ENCODE data around the gene ANAPC10.
A peak's percentile ranks its signal among the peaks of the same experiment; 100 is the strongest.

ANAPC10 gene

DNA sequence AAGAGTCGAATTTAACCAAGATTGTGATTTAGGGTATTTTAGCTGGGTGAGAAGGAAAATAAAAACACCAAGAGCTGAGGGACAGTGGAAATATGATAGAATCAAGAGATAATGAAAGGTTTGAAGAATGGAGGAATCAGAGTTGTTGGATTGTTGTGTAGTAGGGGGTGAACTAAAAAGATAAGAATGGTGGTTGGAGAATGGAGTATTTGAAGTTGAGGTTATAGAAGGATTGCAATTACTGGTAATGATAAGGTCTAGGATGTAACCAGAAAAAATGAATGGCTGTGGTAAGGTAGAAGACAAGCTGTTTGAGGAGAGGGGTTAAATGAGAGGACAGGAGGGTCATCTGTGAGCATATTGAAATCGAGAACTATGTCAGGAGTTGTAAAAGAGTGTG, 4.6 kb upstream of the ANAPC10 start:
- TF ChIP-seq, protein P1, sequence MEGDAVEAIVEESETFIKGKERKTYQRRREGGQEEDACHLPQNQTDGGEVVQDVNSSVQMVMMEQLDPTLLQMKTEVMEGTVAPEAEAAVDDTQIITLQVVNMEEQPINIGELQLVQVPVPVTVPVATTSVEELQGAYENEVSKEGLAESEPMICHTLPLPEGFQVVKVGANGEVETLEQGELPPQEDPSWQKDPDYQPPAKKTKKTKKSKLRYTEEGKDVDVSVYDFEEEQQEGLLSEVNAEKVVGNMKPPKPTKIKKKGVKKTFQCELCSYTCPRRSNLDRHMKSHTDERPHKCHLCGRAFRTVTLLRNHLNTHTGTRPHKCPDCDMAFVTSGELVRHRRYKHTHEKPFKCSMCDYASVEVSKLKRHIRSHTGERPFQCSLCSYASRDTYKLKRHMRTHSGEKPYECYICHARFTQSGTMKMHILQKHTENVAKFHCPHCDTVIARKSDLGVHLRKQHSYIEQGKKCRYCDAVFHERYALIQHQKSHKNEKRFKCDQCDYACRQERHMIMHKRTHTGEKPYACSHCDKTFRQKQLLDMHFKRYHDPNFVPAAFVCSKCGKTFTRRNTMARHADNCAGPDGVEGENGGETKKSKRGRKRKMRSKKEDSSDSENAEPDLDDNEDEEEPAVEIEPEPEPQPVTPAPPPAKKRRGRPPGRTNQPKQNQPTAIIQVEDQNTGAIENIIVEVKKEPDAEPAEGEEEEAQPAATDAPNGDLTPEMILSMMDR (IDR thresholded peaks at IDR 0.05) = no peak
- Histone ChIP-seq H3K27ac (no peak overlapping the region), H3K79me2 (peaks cover 8% of the 10 kb centered on the region), H3K36me3 (ENCODE audit: control insufficient read depth, insufficient read depth, low read length) (no peaks in the 10 kb centered on the region), H3K27me3 (ENCODE audit: control insufficient read depth, insufficient read depth, low read length) (no peaks in the 10 kb centered on the region), H3K4me2 (ENCODE audit: low read length) (no peak overlapping the region), H3K9ac (no peak overlapping the region), H3K4me3 (ENCODE audit: low read depth, low read length) (no peak overlapping the region), H3K4me1 (no peaks in the 10 kb centered on the region), H2AFZ (no peak overlapping the region), H3K9me3 (ENCODE audit: control insufficient read depth, low read length) (no peaks in the 10 kb centered on the region)

DNA sequence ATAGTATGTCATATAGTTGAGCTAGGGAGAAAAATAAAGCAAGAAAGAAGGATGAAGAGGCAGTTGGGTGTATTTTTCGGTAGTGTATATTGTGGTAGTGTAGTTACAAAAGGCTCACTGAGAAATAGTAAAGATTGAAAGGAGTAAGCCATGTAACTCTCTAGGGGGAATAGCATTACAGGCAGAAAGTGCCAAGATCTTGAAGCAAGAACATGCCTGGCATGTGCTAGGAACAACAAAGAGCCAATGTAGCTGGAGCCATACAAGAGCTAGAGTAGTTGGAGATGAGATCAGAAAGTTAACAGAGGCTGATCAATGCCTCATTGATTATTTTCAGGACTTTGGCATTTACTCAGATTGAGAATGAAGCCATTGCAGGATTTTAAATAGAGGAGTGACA, 3.1 kb upstream of the ANAPC10 start:
- no peak overlapping the region for H3K4me3 ChIP-seq (ENCODE audit: low read depth, low read length)
- no peaks in the 10 kb centered on the region for H3K27me3 ChIP-seq (ENCODE audit: control insufficient read depth, insufficient read depth, low read length)
- H2AFZ ChIP-seq = no peak overlapping the region
- no peaks in the 10 kb centered on the region for H3K36me3 ChIP-seq (ENCODE audit: control insufficient read depth, insufficient read depth, low read length)
- H3K4me2 ChIP-seq (ENCODE audit: low read length) = no peak overlapping the region
- no peaks in the 10 kb centered on the region for H3K9me3 ChIP-seq (ENCODE audit: control insufficient read depth, low read length)
- H3K9ac ChIP-seq = no peak overlapping the region
- TF ChIP-seq, protein P1 (IDR thresholded peaks at IDR 0.05) = no peak
- H3K27ac ChIP-seq = no peak overlapping the region
- H3K79me2 ChIP-seq = peaks cover 11% of the 10 kb centered on the region
- no peaks in the 10 kb centered on the region for H3K4me1 ChIP-seq

GRCh38 chr4:145099653-145100052, 1.7 kb upstream of the ANAPC10 start:
- no peak overlapping the region for H3K9ac ChIP-seq
- H3K9me3 ChIP-seq (ENCODE audit: control insufficient read depth, low read length) = no peaks in the 10 kb centered on the region
- H3K4me3 ChIP-seq (ENCODE audit: low read depth, low read length) = peak overlapping the region; percentile 68
- H3K4me1 ChIP-seq = no peaks in the 10 kb centered on the region
- H2AFZ ChIP-seq = no peak overlapping the region
- TF ChIP-seq, protein P1 (IDR thresholded peaks at IDR 0.05) = no peak
- H3K4me2 ChIP-seq (ENCODE audit: low read length) = peak overlapping the region; percentile 93
- H3K36me3 ChIP-seq (ENCODE audit: control insufficient read depth, insufficient read depth, low read length) = no peaks in the 10 kb centered on the region
- peaks cover 11% of the 10 kb centered on the region for H3K79me2 ChIP-seq
- no peaks in the 10 kb centered on the region for H3K27me3 ChIP-seq (ENCODE audit: control insufficient read depth, insufficient read depth, low read length)
- no peak overlapping the region for H3K27ac ChIP-seq

DNA sequence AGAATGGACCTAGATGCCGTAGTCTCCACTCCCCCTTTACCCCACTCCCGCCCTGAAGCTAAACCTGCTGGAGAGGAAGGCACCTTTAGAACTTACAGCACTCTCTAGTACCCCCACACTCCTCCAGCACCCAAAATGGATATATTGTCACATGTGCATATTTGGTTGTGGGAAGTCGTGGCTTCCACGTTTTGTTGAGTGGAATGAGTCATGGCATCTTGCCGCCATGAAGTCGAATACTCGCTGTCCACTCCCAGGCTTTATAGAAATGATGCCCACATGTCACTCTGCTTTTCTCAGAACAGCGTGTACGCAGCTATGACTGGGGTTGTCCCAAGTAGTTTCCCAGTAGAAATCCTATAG, 660 bp upstream of the ANAPC10 start:
- peak overlapping the region; percentile 93 for H3K4me2 ChIP-seq (ENCODE audit: low read length)
- peak overlapping the region; percentile 76 for H3K9ac ChIP-seq
- peak overlapping the region; percentile 84 for H3K27ac ChIP-seq
- H3K27me3 ChIP-seq (ENCODE audit: control insufficient read depth, insufficient read depth, low read length) = no peaks in the 10 kb centered on the region
- peaks cover 11% of the 10 kb centered on the region for H3K79me2 ChIP-seq
- H3K36me3 ChIP-seq (ENCODE audit: control insufficient read depth, insufficient read depth, low read length) = no peaks in the 10 kb centered on the region
- H2AFZ ChIP-seq = peak overlapping the region; percentile 95
- no peaks in the 10 kb centered on the region for H3K4me1 ChIP-seq
- TF ChIP-seq, protein P1 (IDR thresholded peaks at IDR 0.05) = no peak
- no peaks in the 10 kb centered on the region for H3K9me3 ChIP-seq (ENCODE audit: control insufficient read depth, low read length)
- peak overlapping the region; percentile 68 for H3K4me3 ChIP-seq (ENCODE audit: low read depth, low read length)

GRCh38 chr4:145097331-145097820, 620 bp downstream of the ANAPC10 start:
- H3K4me2 ChIP-seq (ENCODE audit: low read length) = peak overlapping the region; percentile 93
- H3K4me1 ChIP-seq = no peaks in the 10 kb centered on the region
- H3K27me3 ChIP-seq (ENCODE audit: control insufficient read depth, insufficient read depth, low read length) = no peaks in the 10 kb centered on the region
- H2AFZ ChIP-seq = peak overlapping the region; percentile 95
- peak overlapping the region; percentile 84 for H3K27ac ChIP-seq
- TF ChIP-seq, protein P1 (IDR thresholded peaks at IDR 0.05) = no peak
- peaks cover 13% of the 10 kb centered on the region for H3K79me2 ChIP-seq
- H3K4me3 ChIP-seq (ENCODE audit: low read depth, low read length) = peak overlapping the region; percentile 68
- H3K9me3 ChIP-seq (ENCODE audit: control insufficient read depth, low read length) = no peaks in the 10 kb centered on the region
- no peaks in the 10 kb centered on the region for H3K36me3 ChIP-seq (ENCODE audit: control insufficient read depth, insufficient read depth, low read length)
- H3K9ac ChIP-seq = peak overlapping the region; percentile 87
